HG03139 (cell line): ENCODE results near the gene ATP1B2.
A peak's percentile ranks its signal among the peaks of the same experiment; 100 is the strongest.

ENCODE experiments used
- ATAC-seq: cut with Tn5 transposase; IDR thresholded peaks from one replicate; pipeline ENCODE4 v1.9.1; 2021; ENCODE audit not compliant: unreplicated experiment

Gene ATP1B2

GRCh38 chr17:7684851-7685532 is 34.3 kb downstream of the ATP1B2 start:
- no peak for ATAC-seq

DNA sequence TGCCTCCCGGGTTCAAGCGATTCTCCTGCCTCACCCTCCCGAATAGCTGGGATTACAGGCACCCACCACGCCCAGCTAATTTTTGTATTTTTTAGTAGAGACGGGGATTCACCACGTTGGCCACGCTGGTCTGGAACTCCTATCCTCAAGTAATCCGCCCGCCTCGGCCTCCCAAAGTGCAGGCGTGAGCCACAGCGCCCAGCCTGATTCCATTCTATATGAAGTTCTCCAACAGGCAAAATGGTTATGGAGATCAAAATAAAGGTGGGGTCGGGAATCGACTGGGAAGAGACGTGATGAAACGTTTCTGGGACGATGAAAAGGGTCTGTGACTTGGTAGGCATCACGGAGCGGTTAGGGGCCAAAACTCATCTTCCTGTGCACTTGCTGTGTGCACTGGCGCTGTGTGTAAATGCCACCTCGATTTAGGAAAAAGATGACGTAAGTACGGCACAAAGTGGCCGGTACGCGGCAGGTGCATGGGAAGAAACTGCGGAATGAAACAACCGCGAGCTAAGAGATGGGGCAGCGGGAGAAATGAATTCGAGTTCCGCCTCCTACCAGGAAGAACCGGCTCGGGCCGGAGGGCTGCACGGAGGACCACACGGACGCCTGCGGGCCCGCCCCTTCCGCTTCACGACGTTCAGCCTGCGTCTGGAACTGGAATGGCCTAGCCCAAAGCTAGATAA is 35.0 kb downstream of the ATP1B2 start:
- ATAC-seq, result no peak

GRCh38 chr17:7686222-7687071 is 35.7 kb downstream of the ATP1B2 start:
- no peak for ATAC-seq

DNA sequence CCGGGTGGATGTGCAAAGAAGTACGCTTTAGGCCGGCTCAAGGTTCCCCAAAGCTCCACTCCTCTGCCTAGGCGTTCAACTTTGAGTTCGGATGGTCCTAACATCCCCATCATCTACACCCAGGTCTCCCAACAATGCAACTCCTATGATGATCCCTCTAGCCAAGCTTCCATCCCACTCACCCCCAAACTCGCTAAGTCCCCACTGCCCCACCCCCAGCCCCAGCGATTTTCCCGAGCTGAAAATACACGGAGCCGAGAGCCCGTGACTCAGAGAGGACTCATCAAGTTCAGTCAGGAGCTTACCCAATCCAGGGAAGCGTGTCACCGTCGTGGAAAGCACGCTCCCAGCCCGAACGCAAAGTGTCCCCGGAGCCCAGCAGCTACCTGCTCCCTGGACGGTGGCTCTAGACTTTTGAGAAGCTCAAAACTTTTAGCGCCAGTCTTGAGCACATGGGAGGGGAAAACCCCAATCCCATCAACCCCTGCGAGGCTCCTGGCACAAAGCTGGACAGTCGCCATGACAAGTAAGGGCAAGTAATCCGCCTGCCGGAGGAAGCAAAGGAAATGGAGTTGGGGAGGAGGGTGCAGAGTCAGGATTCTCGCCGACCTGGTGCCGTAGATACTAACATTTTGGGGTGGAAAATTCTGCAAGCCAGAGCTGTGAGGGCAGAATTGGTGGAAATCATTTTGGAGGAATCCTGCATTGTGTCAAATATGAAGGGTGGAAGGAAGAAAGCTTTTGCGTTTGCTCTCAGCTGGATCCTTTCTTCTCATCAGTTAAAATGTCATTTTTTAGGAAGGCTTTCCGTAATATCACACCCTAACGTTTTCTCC is 36.6 kb downstream of the ATP1B2 start, which contains the start of gene TP53:
TP53 (minus strand) TSS at position 419 of the 836 bp plus-strand sequence. CDS start 10,896 bp downstream, outside the sequence.
- no peak for ATAC-seq

DNA sequence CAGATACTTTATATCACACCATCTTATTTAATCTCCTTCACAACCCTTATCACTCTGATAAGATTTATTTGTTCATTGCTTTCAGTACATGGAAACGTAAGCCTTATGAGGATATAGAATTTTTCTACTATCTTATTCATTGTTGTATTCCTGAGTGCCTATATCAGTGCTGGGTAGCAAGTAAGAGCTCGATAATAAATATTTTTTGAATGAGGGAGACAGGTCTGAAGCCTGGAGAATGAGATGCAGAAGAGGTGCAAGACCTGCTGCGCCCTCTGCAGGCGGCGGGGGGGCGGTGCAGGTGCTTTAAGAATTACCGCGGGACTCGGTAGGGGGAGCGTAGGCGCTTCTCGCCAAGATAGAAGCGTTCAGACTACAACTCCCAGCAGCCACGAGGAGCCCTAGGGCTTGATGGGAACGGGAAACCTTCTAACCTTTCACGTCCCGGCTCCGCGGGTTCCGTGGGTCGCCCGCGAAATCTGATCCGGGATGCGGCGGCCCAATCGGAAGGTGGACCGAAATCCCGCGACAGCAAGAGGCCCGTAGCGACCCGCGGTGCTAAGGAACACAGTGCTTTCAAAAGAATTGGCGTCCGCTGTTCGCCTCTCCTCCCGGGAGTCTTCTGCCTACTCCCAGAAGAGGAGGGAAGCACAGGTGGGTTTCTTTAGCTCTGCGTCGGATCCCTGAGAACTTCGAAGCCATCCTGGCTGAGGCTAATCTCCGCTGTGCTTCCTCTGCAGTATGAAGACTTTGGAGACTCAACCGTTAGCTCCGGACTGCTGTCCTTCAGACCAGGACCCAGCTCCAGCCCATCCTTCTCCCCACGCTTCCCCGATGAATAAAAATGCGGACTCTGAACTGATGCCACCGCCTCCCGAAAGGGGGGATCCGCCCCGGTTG is 37.4 kb downstream of the ATP1B2 start, which contains the start of gene WRAP53:
WRAP53 (plus strand) TSS at position 570 of the 900 bp plus-strand sequence; CDS start at position 742, 172 bp downstream.
- peak; percentile 63 for ATAC-seq

DNA sequence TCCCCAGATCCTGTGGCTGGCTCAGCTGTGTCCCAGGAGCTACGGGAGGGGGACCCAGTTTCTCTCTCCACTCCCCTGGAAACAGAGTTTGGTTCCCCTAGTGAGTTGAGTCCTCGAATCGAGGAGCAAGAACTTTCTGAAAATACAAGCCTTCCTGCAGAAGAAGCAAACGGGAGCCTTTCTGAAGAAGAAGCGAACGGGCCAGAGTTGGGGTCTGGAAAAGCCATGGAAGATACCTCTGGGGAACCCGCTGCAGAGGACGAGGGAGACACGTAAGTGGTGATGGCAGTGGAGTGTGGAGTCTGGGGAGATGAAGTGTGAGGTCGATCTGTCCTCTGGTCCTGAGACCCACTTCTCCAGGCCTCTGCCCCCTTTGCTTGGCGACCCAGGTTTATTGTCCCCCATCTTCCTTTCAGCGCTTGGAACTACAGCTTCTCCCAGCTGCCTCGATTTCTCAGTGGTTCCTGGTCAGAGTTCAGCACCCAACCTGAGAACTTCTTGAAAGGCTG is 38.1 kb downstream of the ATP1B2 start:
- ATAC-seq, result no peak

- ATAC-seq, result no peak
Observed at GRCh38 chr17:7695586-7695985, 44.9 kb downstream of the ATP1B2 start.

- ATAC-seq, result no peak
Observed at GRCh38 chr17:7697828-7698588, 47.3 kb downstream of the ATP1B2 start.

DNA sequence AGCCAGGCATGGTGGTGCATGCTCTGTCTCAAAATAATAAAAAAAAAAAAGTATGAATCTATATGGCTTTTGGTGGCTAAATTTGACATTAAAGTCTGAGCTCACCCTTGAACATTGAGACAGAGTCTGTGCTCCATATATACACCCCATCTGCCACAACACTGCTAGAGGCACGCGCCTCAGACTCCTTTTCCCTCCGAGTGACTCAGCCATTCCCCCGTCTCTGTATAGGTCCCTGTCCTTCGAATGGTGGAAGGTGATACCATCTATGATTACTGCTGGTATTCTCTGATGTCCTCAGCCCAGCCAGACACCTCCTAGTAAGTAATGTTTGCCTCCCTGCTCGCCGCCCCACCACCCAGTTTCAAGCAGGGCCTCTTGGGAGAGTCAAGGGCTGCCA is 49.8 kb downstream of the ATP1B2 start:
- ATAC-seq, result no peak

DNA sequence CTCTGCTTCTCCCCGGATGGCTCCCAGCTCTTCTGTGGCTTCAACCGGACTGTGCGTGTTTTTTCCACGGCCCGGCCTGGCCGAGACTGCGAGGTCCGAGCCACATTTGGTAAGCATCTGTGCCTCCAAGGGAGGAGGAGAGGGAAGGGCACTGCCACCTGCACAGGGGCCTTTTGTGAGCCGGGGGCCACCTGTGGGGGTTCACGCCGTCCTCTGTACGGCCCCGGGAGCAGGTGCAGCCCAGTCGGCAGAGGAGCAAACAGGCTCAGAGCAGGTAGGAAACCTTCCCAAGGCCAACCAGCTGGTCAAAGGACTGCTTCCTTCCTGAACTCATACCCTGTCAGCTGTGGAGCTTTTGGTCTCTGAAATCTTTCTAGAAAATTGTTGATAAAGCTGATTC is 51.0 kb downstream of the ATP1B2 start:
- no peak for ATAC-seq

- ATAC-seq, result no peak
Observed at GRCh38 chr17:7702776-7703175, 52.0 kb downstream of the ATP1B2 start.

DNA sequence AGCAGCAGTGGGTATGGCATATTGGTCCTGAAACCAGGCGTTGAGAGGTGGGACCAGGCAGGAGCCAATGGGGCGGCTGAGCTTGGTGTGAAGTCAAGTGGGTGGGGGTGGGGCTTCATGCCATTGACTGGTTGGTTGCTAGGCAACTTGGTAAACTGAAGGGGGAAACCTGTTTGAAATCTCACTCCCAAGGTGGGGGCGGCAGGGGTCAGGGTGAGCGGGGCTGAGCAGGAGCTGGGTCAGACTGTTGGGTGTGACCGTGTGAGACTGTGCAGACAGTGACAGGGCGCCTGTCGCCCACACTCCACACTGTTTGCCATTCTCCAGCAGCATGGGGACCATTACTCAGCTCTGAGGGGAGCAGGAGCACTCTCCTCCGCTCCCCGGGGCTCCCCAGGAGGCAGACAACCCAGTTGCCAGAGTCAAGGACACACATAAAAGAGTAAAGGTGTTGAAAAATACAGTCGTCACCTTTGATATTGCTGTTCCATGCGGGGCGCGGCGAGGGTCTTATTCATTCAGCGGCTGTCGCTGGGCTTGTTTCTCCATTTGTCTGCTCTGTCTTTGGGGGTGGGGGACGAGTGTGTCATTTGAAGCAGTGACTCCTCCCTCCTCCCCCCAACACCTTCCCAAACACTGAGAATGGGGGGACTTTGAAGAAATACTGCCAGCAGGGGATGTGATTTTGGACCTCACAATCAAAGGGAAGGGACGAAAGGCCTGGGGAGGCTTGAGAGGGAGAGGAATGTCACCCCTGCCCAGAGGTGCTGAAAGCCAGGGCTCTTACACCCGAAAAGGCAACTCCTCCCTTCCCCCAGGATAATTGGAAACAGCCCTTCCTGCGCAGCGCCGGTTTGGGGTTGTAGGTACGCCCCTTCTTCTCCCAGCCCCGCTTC is 53.1 kb downstream of the ATP1B2 start:
- ATAC-seq, result no peak

- ATAC-seq, result no peak
Observed at GRCh38 chr17:7704601-7705268, 54.0 kb downstream of the ATP1B2 start, which contains the start of gene EFNB3. TSS of gene EFNB3 (plus strand) at chr17:7705202. CDS start at chr17:7705599, 397 bp downstream.

GRCh38 chr17:7705269-7706255 is 54.8 kb downstream of the ATP1B2 start:
- no peak for ATAC-seq

GRCh38 chr17:7706631-7707354 is 56.1 kb downstream of the ATP1B2 start:
- no peak for ATAC-seq
